Transverse colon (tissue), 4 donors: ENCODE measurements around the gene PABPC3. TPM values are rescaled to one million over a fixed set of nuclear protein-coding genes. Genes with fewer than 3 reads are reported as not detected.

Source experiments
- DNase-seq: peaks from one replicate; pipeline ENCODE4 v3.0.0-alpha.2; 2019
- H3K27ac ChIP-seq, 4 donors: fragments of 200-600 bp; sonication (generic); 2 replicates each; pipeline ENCODE4 v1.5.1; 2016 to 2018; ENCODE audit warnings: inconsistent platforms in 4 of 4
- H3K27me3 ChIP-seq: fragments of 200-600 bp; sonication (generic); 2 replicates; pipeline ENCODE4 v1.5.1; 2017; ENCODE audit warnings: inconsistent platforms
- H3K36me3 ChIP-seq, 4 donors: fragments of 200-600 bp; sonication (generic); 2 replicates each; pipeline ENCODE4 v1.5.1; 2017 to 2019; ENCODE audit warnings: inconsistent platforms in 4 of 4
- H3K4me1 ChIP-seq, 4 donors: fragments of 200-600 bp; sonication (generic); 2 replicates each; pipeline ENCODE4 v1.5.1; 2017 to 2020; ENCODE audit warnings: inconsistent platforms in 4 of 4
- H3K4me3 ChIP-seq, 4 donors: fragments of 200-600 bp; sonication (generic); 1 replicate in 1 of 4; 2 replicates in 3 of 4; pipeline versions ENCODE4 v1.5.1 to v1.6.1; 2017 to 2019; ENCODE audit warnings: inconsistent platforms in 4 of 4
- H3K9me3 ChIP-seq, 2 donors: fragments of 200-600 bp; sonication (generic); 2 replicates each; pipeline ENCODE4 v1.5.1; 2017 to 2019; ENCODE audit warnings: inconsistent platforms in 2 of 2
- EP300 ChIP-seq: sonication (generic); formaldehyde crosslinking; IDR thresholded peaks from one replicate; pipeline ENCODE4 v1.6.1; 2017; ENCODE audit warnings: antibody characterized with exemption, low read depth
- POLR2A ChIP-seq: fragments of 450-650 bp; IDR thresholded peaks from one replicate; pipeline ENCODE4 v1.6.1; 2016; ENCODE audit warnings: antibody characterized with exemption, mild to moderate bottlenecking, moderate library complexity
- POLR2AphosphoS5 ChIP-seq, 3 donors: sonication (generic); formaldehyde crosslinking; IDR thresholded peaks; one replicate each; pipeline ENCODE4 v1.6.1; 2016; ENCODE audit warnings: antibody characterized with exemption in 3 of 3
- WGBS, 2 donors: methylation state at CpG; one replicate each; pipeline ENCODE4 v1.1.5; 2018; ENCODE audit warnings: low coverage in 1 of 2; 5-methylcytosine and 5-hydroxymethylcytosine counted together
- in situ Hi-C, 4 donors: fragments of 200-750 bp; cut with MboI; loops; one replicate each; pipeline versions ENCODE4 v1.15.0 to v1.15.1; 2017; ENCODE audit warnings: low sequenced_read_pairs in 3 of 4, low pct_ligation_motif_present in 1 of 4, low pct_unique_long_range_greater_than_20kb in 1 of 4
- intact Hi-C: fragments of 100-400 bp; cut with DNase I; formaldehyde crosslinking; loops from one replicate; pipeline ENCODE4 v1.15.1; 2023; ENCODE audit warnings: low total_unique reads
- small RNA-seq, 4 donors: library from RNA; depleted of rRNA; stranded (forward); fragments of <200 nt; gene quantifications; one replicate each; pipeline ENCODE3, GENCODE V24; 2016
- total RNA-seq, 4 donors: library from RNA; depleted of rRNA; stranded (reverse); fragments of >200 nt; gene quantifications; one replicate each; pipeline ENCODE4 v1.1.0, GENCODE V29; 2016
- TF ChIP-seq, protein P1 (sequence below), 5 experiments: fragments of 200-600 bp in 3 of 5; fragments of 450-650 bp in 2 of 5; sonication (generic) in 3 of 5; IDR thresholded peaks; 1 replicate in 2 of 5; 2 replicates in 3 of 5; pipeline ENCODE4 v1.5.1; 2016 to 2017; ENCODE audit warnings: antibody characterized with exemption in 5 of 5, inconsistent platforms in 3 of 5, mild to moderate bottlenecking in 2 of 5, moderate library complexity in 1 of 5

The PABPC3 gene
- total RNA-seq, 4 donors from 2014 or later = 0.14 to 0.20 TPM; not detected in 2

DNA sequence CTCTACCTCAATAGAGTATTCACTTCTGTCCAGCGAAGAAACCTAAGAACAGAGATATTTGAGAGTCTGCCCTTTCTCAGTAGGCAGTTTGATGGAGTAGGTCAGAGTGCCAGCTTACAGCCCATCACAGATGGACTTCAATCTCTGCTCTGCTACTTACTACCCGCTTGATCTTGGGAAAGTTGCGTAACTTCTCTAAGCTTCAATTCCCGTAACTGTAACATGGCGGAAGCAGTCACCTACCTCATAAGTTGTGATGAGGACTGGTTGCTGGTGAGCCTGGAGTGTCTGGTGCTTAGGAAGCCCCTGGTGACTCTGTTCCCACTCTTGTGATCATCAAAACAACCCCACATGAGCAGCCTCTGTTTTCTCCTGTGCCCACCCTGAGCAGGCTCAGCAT is 45.1 kb downstream of the PABPC3 start:
- Histone ChIP-seq H3K27ac (no peak overlapping the region), H3K4me3 (no peak overlapping the region), H3K9me3 (no peaks in the 10 kb centered on the region), H3K36me3 (no peaks in the 10 kb centered on the region), H3K4me1 (no peaks in the 10 kb centered on the region), H3K27me3 (peaks cover 15% of the 10 kb centered on the region)
- in situ Hi-C loops (no loop called here), intact Hi-C loops (no loop called here)
- no peak for TF ChIP-seq POLR2A
- TF ChIP-seq EP300 = no peak
- TF ChIP-seq, protein P1, sequence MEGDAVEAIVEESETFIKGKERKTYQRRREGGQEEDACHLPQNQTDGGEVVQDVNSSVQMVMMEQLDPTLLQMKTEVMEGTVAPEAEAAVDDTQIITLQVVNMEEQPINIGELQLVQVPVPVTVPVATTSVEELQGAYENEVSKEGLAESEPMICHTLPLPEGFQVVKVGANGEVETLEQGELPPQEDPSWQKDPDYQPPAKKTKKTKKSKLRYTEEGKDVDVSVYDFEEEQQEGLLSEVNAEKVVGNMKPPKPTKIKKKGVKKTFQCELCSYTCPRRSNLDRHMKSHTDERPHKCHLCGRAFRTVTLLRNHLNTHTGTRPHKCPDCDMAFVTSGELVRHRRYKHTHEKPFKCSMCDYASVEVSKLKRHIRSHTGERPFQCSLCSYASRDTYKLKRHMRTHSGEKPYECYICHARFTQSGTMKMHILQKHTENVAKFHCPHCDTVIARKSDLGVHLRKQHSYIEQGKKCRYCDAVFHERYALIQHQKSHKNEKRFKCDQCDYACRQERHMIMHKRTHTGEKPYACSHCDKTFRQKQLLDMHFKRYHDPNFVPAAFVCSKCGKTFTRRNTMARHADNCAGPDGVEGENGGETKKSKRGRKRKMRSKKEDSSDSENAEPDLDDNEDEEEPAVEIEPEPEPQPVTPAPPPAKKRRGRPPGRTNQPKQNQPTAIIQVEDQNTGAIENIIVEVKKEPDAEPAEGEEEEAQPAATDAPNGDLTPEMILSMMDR (IDR thresholded peaks at IDR 0.05) = no peak
- 81 to 88% methylated on average over 1 to 5 of the region's 5 CpGs for WGBS, 2 donors
- DNase-seq = no peak

DNA sequence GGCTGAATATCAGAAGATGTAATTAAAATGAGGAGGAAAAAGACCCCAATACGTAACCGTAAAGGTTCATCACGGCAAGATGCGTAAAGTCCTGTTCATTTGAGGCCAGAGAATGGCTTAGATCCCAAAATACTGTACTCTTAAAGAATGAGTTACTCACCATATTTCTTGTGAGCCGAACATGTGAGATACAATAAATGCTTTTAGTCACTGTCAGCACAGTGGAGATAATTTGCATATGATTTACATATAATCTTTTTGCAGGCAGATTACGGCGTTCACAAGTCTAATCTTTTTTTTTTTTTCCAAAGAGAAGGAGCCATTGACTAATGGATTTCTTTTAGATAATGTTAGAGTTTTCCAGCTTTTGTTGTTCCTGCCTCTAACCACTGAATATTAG is 47.8 kb downstream of the PABPC3 start:
- Histone ChIP-seq H3K27me3 (no peaks in the 10 kb centered on the region), H3K36me3 (no peaks in the 10 kb centered on the region), H3K9me3 (no peaks in the 10 kb centered on the region), H3K4me1 (no peaks in the 10 kb centered on the region), H3K27ac (no peak overlapping the region), H3K4me3 (no peak overlapping the region)
- intact Hi-C loops = no loop called here
- TF ChIP-seq POLR2AphosphoS5 (IDR thresholded peaks at IDR 0.05) = no peak
- no peak for TF ChIP-seq EP300
- no peak for TF ChIP-seq POLR2A
- TF ChIP-seq, protein P1 (IDR thresholded peaks at IDR 0.05) = no peak
- in situ Hi-C loops = no loop called here
- DNase-seq = no peak
- 75 to 87% methylated on average over 7 of the region's 7 CpGs for WGBS, 2 donors

DNA sequence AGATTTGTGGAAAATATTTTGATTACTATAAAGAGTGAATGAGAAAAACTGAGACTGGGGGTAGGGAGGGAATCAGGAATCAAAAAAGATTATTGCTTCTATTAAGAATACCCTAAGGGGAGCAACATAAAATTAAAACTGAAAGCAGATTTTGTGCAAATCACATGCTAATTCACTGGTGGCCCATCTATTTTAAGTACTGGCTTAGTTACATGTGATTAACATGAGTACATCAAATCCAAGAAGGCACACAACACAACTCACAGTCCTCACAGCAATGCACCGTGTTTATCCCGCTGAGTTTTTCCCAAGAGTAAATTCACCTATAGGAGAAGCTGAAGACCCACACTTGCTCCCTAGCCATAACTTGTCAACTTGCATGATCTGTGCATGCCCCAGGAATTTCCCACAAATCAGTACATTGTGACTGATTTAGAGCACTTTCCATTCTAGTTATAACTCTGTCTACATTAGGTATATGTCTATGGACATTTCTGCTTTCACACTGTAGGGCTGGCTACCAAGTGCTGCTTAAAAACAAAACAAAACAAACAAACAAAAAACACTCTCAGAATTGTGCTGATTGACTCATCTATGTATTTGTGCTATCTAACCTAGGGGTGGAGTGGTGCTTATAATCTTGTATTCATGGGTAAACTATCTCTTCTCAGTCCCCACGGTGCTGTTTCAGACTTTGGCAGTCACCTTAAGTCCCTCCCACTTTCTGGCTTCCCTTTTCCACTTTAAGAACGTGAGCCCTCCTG is 51.9 kb downstream of the PABPC3 start:
- no peak overlapping the region for H3K4me3 ChIP-seq
- no peaks in the 10 kb centered on the region for H3K4me1 ChIP-seq
- WGBS, 2 donors = 50 to 67% methylated on average over 1 to 4 of the region's 4 CpGs
- intact Hi-C loops (no loop called here), in situ Hi-C loops (no loop called here)
- DNase-seq = no peak
- H3K27me3 ChIP-seq = peaks cover 9% of the 10 kb centered on the region
- no peaks in the 10 kb centered on the region for H3K9me3 ChIP-seq
- no peak overlapping the region for H3K27ac ChIP-seq
- TF ChIP-seq POLR2AphosphoS5 (IDR thresholded peaks at IDR 0.05) (no peak), EP300 (no peak), POLR2A (no peak)
- TF ChIP-seq, protein P1 (IDR thresholded peaks at IDR 0.05) = no peak
- no peaks in the 10 kb centered on the region for H3K36me3 ChIP-seq

DNA sequence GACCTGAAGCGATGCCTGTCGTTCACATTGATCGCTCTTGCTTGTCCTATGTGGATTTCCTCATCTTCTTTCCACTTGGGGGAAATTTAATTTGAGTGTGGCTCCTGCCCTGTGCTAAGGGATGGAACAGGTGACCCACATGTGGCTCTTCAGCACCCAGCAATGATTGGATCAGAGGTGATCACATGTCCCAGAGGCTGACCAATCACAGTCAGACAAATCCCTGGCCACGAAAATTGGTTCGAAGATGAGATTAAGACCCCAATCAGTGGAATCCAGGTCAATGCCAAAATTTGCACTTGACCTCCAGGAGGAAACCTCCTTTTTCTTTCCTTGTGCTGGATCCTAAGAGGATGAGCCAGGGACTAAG is 52.5 kb downstream of the PABPC3 start:
- in situ Hi-C loops (no loop called here), intact Hi-C loops (no loop called here)
- H3K4me3 ChIP-seq = no peak overlapping the region
- H3K36me3 ChIP-seq = no peaks in the 10 kb centered on the region
- TF ChIP-seq, protein P1 (IDR thresholded peaks at IDR 0.05) = no peak
- TF ChIP-seq POLR2AphosphoS5 (IDR thresholded peaks at IDR 0.05) (no peak), POLR2A (no peak), EP300 (no peak)
- H3K9me3 ChIP-seq = no peaks in the 10 kb centered on the region
- H3K4me1 ChIP-seq = no peaks in the 10 kb centered on the region
- DNase-seq = no peak
- no peak overlapping the region for H3K27ac ChIP-seq
- H3K27me3 ChIP-seq = peaks cover 9% of the 10 kb centered on the region
- 89 to 90% methylated on average over 4 to 5 of the region's 5 CpGs for WGBS, 2 donors

Small RNAs within 50 kb of the gene (small RNA-seq; reads per million reads assigned to genes)
- gene AL359757.2 = 0 reads per million in 4 donors

Other genes starting within 250 kb of the PABPC3 start
- gene AMER2, start 76.2 kb downstream of the PABPC3 start, total RNA-seq = under 1 TPM in 2 of 4 donors, not detected in 2; 0.14 to 0.16 TPM
- 10 to 100 TPM in 2 of 4 donors, 1 to 10 TPM in 2; 6.4 to 16.4 (median 11.9) TPM for gene MTMR6, start 191.4 kb downstream of the PABPC3 start, total RNA-seq
- gene NUP58, start 205.5 kb downstream of the PABPC3 start, total RNA-seq = 100 to 1,000 TPM in 2 of 4 donors, 10 to 100 TPM in 2; 33.0 to 142 (median 84.2) TPM